HAP-1 (cell line): Measurements from ENCODE around the gene KIR3DL2.
"Not testable (repeated sequence)": the region's sequence is repeated elsewhere in the genome, so short reads cannot be mapped to it uniquely, and the experiment has no call there.

Experiments
- DNase-seq, 2 experiments: peaks; one replicate each; pipeline ENCODE4 v3.0.0-alpha.2; 2016 to 2020; ENCODE audit warnings: low spot score in 2 of 2
- H3K27me3 ChIP-seq: fragments of 250-450 bp; sonication (Bioruptor Pico); 2 replicates; pipeline ENCODE4 v1.5.1; 2020; ENCODE audit warnings: low read depth, mild to moderate bottlenecking, moderate library complexity
- H3K36me3 ChIP-seq: fragments of 250-450 bp; sonication (Bioruptor Pico); replicated peaks from 2 replicates; pipeline ENCODE4 v1.5.1; 2020; ENCODE audit warnings: mild to moderate bottlenecking
- H3K4me1 ChIP-seq: fragments of 250-450 bp; sonication (Bioruptor Pico); 2 replicates; pipeline ENCODE4 v1.5.1; 2020; ENCODE audit warnings: mild to moderate bottlenecking
- H3K4me3 ChIP-seq: fragments of 250-450 bp; sonication (Bioruptor Pico); 2 replicates; pipeline ENCODE4 v1.5.1; 2020; ENCODE audit warnings: mild to moderate bottlenecking, moderate library complexity
- H3K9me3 ChIP-seq: fragments of 250-450 bp; sonication (Bioruptor Pico); 2 replicates; pipeline ENCODE4 v1.5.1; 2020; ENCODE audit warnings: mild to moderate bottlenecking, moderate library complexity
- in situ Hi-C: fragments of 300-500 bp; cut with MboI; formaldehyde crosslinking; loops from 3 replicates; pipeline ENCODE4 v1.14.3; 2020; ENCODE audit warnings: low sequenced_read_pairs, inconsistent platforms, mixed read lengths

KIR3DL2 gene

DNA sequence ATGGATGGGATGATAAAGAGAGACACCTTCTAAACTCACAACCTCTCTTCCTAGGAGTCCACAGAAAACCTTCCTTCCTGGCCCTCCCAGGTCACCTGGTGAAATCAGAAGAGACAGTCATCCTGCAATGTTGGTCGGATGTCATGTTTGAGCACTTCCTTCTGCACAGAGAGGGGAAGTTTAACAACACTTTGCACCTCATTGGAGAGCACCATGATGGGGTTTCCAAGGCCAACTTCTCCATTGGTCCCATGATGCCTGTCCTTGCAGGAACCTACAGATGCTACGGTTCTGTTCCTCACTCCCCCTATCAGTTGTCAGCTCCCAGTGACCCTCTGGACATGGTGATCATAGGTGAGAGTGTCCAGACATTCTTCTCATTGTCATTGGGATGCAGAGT is 12.7 kb upstream of the KIR3DL2 start:
- H3K4me1 ChIP-seq, in situ Hi-C loops, H3K27me3 ChIP-seq, H3K9me3 ChIP-seq, H3K4me3 ChIP-seq, H3K36me3 ChIP-seq, DNase-seq: not testable (repeated sequence)

DNA sequence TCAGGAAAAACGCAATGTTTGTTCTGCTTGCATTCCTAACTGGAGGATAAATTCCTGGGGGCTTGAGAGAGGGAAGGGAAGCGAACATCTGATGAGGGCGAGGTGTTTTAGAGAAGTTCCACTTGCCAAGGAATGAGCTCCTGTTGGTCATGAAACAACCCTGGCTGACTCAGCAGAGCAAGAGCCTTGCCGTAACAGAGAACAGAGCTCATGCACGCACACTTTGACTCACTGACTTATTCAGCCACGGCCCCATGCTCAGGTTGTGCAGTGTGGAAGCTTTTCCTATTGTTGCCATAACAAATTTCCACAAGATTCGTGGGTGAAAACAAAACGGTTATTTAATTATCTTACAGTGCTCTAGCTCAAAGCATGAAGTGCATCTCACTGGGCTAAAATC is 7.1 kb upstream of the KIR3DL2 start:
- H3K9me3 ChIP-seq, DNase-seq, H3K4me3 ChIP-seq, H3K4me1 ChIP-seq, H3K27me3 ChIP-seq, H3K36me3 ChIP-seq, in situ Hi-C loops: not testable (repeated sequence)

DNA sequence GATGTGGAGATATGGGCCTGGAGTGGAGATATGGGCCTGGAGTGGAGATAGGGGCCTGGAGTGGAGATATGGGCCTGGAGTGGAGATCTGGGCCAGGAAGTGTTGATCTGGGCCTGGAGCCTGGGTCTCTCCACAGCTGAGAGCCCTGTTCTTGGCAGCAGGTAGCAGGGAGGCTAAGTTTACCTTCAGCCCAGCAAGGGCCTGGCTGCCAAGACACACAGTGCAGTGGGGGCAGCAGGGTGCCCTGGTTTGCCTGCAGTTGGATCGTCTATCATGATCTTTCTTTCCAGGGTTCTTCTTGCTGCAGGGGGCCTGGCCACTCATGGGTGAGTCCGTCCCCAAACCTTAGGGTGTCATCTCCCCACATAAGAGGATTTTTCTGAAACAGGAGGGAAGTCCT is 687 bp downstream of the KIR3DL2 start:
- in situ Hi-C loops: no loop called here
- DNase-seq: no peak
- no peaks in the 10 kb centered on the region for H3K4me1 ChIP-seq
- H3K4me3 ChIP-seq: no peak overlapping the region
- H3K36me3 ChIP-seq: no peaks in the 10 kb centered on the region
- no peaks in the 10 kb centered on the region for H3K9me3 ChIP-seq
- H3K27me3 ChIP-seq: no peaks in the 10 kb centered on the region

DNA sequence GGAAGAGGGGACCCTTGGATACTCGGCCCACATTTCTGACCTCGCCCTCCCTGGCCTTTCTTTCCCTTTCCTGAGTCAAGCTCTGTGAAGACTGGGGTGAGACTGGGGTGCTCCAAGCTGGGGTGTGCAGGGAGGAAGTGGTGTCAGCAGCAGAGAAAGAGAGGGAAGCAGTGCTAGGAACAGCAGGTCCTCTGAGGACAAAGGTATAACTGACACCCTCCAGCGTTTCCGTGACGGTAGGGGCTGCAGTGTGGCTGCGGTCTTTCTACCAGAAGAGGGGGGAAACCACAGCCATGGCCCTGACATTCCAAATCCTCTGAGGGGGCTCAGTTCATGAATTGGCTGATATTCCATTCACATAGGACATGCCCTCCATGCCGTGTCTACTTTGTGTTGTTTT is 1.1 kb downstream of the KIR3DL2 start:
- in situ Hi-C loops: no loop called here
- DNase-seq: no peak
- Histone ChIP-seq H3K36me3 (no peaks in the 10 kb centered on the region), H3K9me3 (no peaks in the 10 kb centered on the region), H3K27me3 (no peaks in the 10 kb centered on the region), H3K4me3 (no peak overlapping the region), H3K4me1 (no peaks in the 10 kb centered on the region)

DNA sequence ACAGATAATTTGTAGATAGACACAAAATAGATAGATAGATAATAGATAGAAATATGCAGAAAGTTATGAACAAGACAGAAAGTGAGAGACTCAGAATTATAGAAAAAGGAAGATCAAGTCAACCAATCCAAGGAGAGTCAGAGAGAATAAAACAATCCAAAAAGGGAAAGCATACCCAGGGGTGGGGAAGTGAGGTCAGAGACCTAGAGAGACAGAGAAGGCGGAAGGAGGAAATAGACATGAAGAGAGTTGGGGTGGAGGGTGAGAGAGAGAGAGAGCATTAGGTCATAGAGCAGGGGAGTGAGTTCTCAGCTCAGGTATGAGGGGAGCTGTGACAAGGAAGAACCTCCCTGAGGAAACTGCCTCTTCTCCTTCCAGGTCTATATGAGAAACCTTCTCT is 5.0 kb downstream of the KIR3DL2 start:
- DNase-seq, H3K27me3 ChIP-seq, H3K9me3 ChIP-seq, H3K36me3 ChIP-seq, in situ Hi-C loops, H3K4me1 ChIP-seq, H3K4me3 ChIP-seq: not testable (repeated sequence)

DNA sequence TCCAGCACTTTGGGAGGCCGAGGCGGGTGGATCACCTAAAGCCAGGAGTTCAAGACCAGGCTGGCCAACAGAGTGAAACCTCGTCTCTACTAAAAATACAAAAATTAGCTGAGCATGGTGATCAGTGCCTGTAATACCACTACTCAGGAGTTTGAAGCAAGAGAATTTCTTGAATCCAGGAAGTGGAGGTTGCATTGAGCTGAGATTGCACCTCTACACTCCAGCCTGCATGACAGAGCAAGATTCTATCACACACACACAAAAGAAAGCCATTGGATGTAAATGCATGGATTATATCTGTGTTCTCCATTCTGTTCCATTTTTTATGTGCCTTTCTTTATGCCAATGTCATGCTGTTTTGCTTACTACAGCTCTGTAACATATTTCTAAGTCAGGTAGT is 8.2 kb downstream of the KIR3DL2 start:
- DNase-seq, H3K27me3 ChIP-seq, in situ Hi-C loops, H3K9me3 ChIP-seq, H3K36me3 ChIP-seq, H3K4me3 ChIP-seq, H3K4me1 ChIP-seq: not testable (repeated sequence)

DNA sequence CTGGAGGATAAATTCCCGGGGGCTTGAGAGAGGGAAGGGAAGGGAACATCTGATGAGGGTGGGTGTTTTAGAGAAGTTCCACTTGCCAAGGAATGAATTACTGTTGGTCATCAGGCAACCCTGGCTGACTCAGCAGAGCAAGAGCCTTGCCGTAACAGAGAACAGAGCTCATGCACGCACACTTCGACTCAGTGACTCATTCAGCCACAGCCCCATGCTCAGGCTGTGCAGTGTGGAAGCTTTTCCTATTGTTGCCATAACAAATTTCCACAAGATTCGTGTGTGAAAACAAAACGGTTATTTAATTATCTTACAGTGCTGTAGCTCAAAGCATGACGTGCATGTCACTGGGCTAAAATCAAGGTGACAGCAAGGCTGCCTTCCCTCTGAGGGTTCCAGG is 9.2 kb downstream of the KIR3DL2 start:
- in situ Hi-C loops, DNase-seq: not testable (repeated sequence)

DNA sequence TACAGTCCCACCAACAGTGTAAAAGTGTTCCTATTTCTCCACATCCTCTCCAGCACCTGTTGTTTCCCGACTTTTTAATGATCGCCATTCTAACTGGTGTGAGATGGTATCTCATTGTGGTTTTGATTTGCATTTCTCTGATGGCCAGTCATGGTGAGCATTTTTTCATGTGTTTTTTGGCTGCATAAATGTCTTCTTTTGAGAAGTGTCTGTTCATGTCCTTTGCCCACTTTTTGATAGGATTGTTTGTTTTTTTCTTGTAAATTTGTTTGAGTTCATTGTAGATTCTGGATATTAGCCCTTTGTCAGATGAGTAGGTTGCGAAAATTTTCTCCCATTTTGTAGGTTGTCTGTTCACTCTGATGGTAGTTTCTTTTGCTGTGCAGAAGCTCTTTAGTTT is 13.2 kb downstream of the KIR3DL2 start:
- H3K9me3 ChIP-seq, H3K36me3 ChIP-seq, H3K27me3 ChIP-seq, in situ Hi-C loops, H3K4me1 ChIP-seq, H3K4me3 ChIP-seq, DNase-seq: not testable (repeated sequence)

More for the DNA sequence above, 9.2 kb downstream of the KIR3DL2 start:
- H3K27me3 ChIP-seq, H3K9me3 ChIP-seq, H3K4me3 ChIP-seq, H3K4me1 ChIP-seq, H3K36me3 ChIP-seq: not testable (repeated sequence)

DNA sequence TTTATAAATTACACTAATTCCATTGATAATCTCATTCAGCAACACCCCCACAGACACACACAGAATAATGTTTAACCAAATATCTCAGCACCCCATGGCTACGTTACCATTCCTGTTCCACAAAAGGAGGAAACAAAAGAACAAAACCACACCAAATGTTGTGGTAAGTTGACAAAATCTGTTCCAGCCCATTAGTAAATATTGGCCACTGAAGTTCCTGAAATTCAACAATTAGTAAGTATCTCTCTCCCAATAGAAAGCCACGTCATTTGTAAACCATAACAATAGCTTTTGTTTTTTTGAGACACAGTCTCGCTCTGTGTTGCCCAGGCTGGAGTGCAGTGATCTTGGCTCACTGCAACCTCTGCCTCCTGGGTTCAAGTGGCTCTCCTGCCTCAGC is 21.5 kb downstream of the KIR3DL2 start:
- DNase-seq: no peak
- no peaks in the 10 kb centered on the region for H3K36me3 ChIP-seq
- in situ Hi-C loops: no loop called here
- no peaks in the 10 kb centered on the region for H3K4me1 ChIP-seq
- no peaks in the 10 kb centered on the region for H3K9me3 ChIP-seq
- no peaks in the 10 kb centered on the region for H3K27me3 ChIP-seq
- no peak overlapping the region for H3K4me3 ChIP-seq

DNA sequence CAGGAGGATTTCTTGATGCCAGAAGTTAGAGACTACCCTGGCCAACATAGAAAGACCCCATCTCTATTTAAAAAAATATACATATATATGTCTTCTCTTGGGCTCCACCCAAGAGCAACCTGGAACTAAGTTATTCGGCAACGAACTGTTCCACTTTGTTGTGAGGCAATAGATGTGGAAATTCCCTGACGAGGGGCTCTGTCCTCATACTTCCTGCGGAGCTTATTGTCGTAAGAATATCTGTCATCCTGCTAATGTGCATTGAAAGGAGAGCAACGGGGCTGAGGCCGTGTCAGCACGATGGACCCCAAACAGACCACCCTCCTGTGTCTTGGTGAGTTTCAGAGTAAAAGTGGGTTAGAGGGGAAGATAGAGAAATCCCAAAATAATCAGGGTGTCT is 23.7 kb downstream of the KIR3DL2 start, which contains the start of gene FCAR:
FCAR (plus strand) TSS at position 246 of the 400 bp plus-strand sequence; CDS start at position 301, 55 bp downstream.
- in situ Hi-C loops: no loop called here
- no peaks in the 10 kb centered on the region for H3K36me3 ChIP-seq

DNA sequence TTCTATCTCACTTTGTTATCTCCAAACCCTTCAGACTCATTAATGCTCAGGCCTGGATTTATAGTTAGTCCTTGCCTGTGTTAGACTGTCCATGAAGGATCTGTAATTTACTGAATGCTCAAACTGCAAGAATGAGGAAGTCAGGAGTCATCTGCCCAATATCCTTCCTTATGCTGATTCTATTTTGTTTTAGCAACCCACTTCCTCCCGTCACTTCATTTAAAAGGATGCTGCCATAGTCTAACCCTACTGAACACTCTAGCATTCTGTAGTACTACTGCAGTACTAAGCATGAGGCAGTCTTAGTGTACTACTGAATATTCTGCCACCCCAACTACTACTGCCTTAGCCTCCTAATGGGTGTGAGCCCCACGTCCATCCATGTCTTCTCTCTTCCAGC is 25.3 kb downstream of the KIR3DL2 start:
- in situ Hi-C loops: no loop called here
- no peak for DNase-seq
- no peaks in the 10 kb centered on the region for H3K27me3 ChIP-seq
- H3K4me3 ChIP-seq: no peak overlapping the region
- H3K4me1 ChIP-seq: no peaks in the 10 kb centered on the region
- no peaks in the 10 kb centered on the region for H3K9me3 ChIP-seq
- H3K36me3 ChIP-seq: no peaks in the 10 kb centered on the region

More for the DNA sequence above, 23.7 kb downstream of the KIR3DL2 start, which contains the start of gene FCAR:
- H3K27me3 ChIP-seq: no peaks in the 10 kb centered on the region
- H3K4me3 ChIP-seq: no peak within 1 kb of the TSS
- DNase-seq: no peak
- no peaks in the 10 kb centered on the region for H3K4me1 ChIP-seq
- H3K9me3 ChIP-seq: no peaks in the 10 kb centered on the region

DNA sequence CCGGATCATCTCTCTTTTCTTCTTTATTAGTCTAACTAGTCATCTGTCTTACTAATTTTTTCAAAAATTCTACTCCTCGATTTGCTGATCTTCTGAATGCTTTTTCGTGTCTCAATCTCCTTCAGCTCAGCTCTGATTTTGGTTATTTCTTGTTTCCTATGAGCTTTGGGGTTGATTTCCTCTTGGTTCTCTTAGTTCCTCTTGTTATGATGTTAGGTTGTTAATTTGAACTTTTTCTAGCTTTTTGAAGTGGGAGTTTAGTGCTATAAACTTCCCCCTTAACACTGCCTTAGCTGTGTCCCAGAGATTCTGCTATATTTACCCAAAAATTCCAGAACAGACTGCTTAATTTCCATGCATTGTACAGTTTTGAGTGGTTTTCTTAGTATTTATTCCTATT is 27.2 kb downstream of the KIR3DL2 start:
- H3K9me3 ChIP-seq: no peaks in the 10 kb centered on the region
- no peaks in the 10 kb centered on the region for H3K4me1 ChIP-seq
- no peaks in the 10 kb centered on the region for H3K27me3 ChIP-seq
- no peak for DNase-seq
- in situ Hi-C loops: no loop called here
- no peaks in the 10 kb centered on the region for H3K36me3 ChIP-seq
- no peak overlapping the region for H3K4me3 ChIP-seq

DNA sequence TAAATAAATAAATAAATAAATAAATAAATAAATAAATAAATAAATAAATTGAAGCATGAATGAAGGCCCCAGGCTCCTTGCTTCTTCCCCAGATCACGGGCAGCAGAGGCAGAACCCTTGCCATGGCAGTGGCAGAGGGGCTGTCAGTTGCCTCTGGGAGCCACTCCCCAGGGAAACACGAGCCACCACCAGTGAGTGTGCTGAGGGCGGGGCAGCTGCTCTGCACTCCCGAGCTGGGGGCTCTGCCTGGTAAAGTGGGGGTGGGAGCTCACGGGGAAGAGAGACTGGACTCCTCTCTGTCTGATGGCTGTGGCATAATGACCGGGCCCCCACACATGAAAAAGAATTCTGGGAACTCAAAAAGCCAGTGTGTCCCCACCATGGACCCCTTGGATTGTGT is 31.6 kb downstream of the KIR3DL2 start:
- Histone ChIP-seq H3K4me1 (no peaks in the 10 kb centered on the region), H3K9me3 (peaks cover under 1% of the 10 kb centered on the region; the same call in 1 of the 2 replicates), H3K4me3 (no peak overlapping the region), H3K36me3 (no peaks in the 10 kb centered on the region), H3K27me3 (no peaks in the 10 kb centered on the region)
- no peak for DNase-seq
- in situ Hi-C loops: no loop called here

DNA sequence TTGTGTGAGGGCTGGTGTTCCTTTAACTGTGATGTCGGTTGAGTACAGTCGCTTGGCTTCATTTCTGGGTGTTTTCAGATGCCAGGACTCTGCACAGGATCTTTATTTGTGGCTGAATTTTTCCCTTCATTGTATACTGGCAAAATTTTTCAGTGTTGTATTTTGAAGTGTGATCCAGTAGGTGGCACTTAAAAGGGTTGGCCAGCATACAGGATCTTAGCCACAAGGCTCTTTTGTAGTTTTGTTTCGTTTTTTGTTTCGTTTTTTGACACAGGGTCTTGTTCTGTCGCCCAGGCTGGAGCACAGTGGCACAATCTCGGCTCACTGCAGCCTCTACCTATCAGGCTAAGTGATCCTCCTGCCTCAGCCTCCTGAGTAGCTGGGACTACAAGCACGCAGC is 32.5 kb downstream of the KIR3DL2 start:
- no peaks in the 10 kb centered on the region for H3K27me3 ChIP-seq
- peaks cover 2% of the 10 kb centered on the region; the same call in 1 of the 2 replicates for H3K9me3 ChIP-seq
- no peaks in the 10 kb centered on the region for H3K4me1 ChIP-seq
- H3K36me3 ChIP-seq: no peaks in the 10 kb centered on the region
- no peak for DNase-seq
- in situ Hi-C loops: no loop called here
- no peak overlapping the region for H3K4me3 ChIP-seq

DNA sequence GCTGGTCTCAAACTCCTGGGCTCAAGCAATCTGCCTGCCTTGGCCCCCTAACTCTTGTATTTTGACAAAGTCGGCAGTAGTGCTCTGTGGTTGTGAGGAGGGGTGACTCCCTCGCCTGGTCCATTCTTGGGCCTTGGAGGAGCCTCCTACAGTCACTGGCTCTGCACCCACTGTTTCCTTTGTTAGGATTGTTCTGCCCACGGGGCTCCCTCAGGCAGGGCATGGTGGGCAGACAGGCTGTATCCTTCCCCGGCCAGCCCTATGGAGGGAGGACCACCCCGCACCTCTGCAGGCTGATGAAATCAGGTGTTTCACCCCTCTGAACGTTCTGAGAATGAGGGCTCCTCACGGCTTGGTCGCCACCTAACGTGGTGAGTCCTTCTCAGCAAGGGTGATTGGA is 33.0 kb downstream of the KIR3DL2 start:
- H3K36me3 ChIP-seq: no peaks in the 10 kb centered on the region
- in situ Hi-C loops: no loop called here
- no peaks in the 10 kb centered on the region for H3K4me1 ChIP-seq
- H3K9me3 ChIP-seq: peaks cover 2% of the 10 kb centered on the region; the same call in 1 of the 2 replicates
- H3K4me3 ChIP-seq: no peak overlapping the region
- H3K27me3 ChIP-seq: no peaks in the 10 kb centered on the region
- DNase-seq: no peak
